Measurements from ENCODE around the gene GAST. TPM values are rescaled to one million over a fixed set of nuclear protein-coding genes. Genes with fewer than 3 reads are reported as not detected.

Gene GAST
- total and polyA plus RNA-seq, 2 of the 13 experiments (the other 11 are each of a cell fraction or from before 2014, with no cell fraction given) = 0.32 to 0.42 TPM

GRCh38 chr17:41666237-41666641, 45.9 kb upstream of the GAST start (continued):
- TF ChIP-seq ZNF687 (CRISPR knock-in tag; IDR thresholded peaks at IDR 0.05) (no peak; the same call in 1 of the 2 replicates), MAFF (IDR thresholded peaks at IDR 0.05; ENCODE audit: low read depth, low read length) (0 out of 2 replicates have a peak, but pooled peaks have one; percentile 32), RFX5 (IDR thresholded peaks at IDR 0.05; ENCODE audit: low read depth, low read length) (no peak), ZNF83 (CRISPR knock-in tag; IDR thresholded peaks at IDR 0.05; ENCODE audit: borderline replicate concordance) (no peak), ZXDC (CRISPR knock-in tag; IDR thresholded peaks at IDR 0.05) (0 out of 2 replicates have a peak, but pooled peaks have one; percentile 6), ZNF577 (CRISPR knock-in tag; IDR thresholded peaks at IDR 0.05; ENCODE audit: borderline replicate concordance, low read depth) (no peak), ZNF557 (CRISPR knock-in tag; IDR thresholded peaks at IDR 0.05) (no peak), SAFB2 (CRISPR knock-in tag; IDR thresholded peaks at IDR 0.05; ENCODE audit: borderline replicate concordance, low read depth) (0 out of 2 replicates have a peak, but pooled peaks have one; percentile 11), ZNF616 (CRISPR knock-in tag; IDR thresholded peaks at IDR 0.05; ENCODE audit: low read depth) (no peak), ZNF501 (CRISPR knock-in tag; IDR thresholded peaks at IDR 0.05) (0 out of 2 replicates have a peak, but pooled peaks have one; percentile 5), KLF9 (CRISPR knock-in tag; IDR thresholded peaks at IDR 0.05; ENCODE audit: low read depth) (0 out of 2 replicates have a peak, but pooled peaks have one; percentile 18), HNRNPH1 (optimal IDR thresholded peaks at IDR 0.05; ENCODE audit: low read depth, low read length) (no peak), ZNF451 (CRISPR knock-in tag; IDR thresholded peaks at IDR 0.05) (no peak), RFX3 (CRISPR knock-in tag; IDR thresholded peaks at IDR 0.05) (peak; percentile 66), MXD4 (CRISPR knock-in tag; IDR thresholded peaks at IDR 0.05) (no peak), KLF11 (CRISPR knock-in tag; IDR thresholded peaks at IDR 0.05) (0 out of 2 replicates have a peak, but pooled peaks have one; percentile 22), SNAPC5 (CRISPR knock-in tag; IDR thresholded peaks at IDR 0.05; ENCODE audit: borderline replicate concordance) (no peak), POLR2G (IDR thresholded peaks at IDR 0.05; ENCODE audit: low read depth, low read length) (no peak), ZNF17 (CRISPR knock-in tag; IDR thresholded peaks at IDR 0.05) (no peak), ZBTB42 (CRISPR knock-in tag; IDR thresholded peaks at IDR 0.05) (0 out of 2 replicates have a peak, but pooled peaks have one; percentile 3), ARNT (IDR thresholded peaks at IDR 0.05) (no peak), BCL3 (CRISPR knock-in tag; IDR thresholded peaks at IDR 0.05) (no peak; the same call in 1 of the 2 replicates)

Measured in HepG2 (cell line).